Nephron progenitor cell (in vitro differentiated cells): ENCODE measurements around the gene NFKB1.

Source experiments
- DNase-seq: peaks from one replicate; pipeline ENCODE4 v3.0.0; 2021
- H3K27ac Mint-ChIP-seq: 2 replicates; pipeline ENCODE4 v1.8.0; 2021; ENCODE audit warnings: mild to moderate bottlenecking, moderate library complexity, mixed read lengths
- H3K27me3 Mint-ChIP-seq: 2 replicates; pipeline ENCODE4 v1.8.0; 2021; ENCODE audit warnings: mild to moderate bottlenecking, low read depth, mixed read lengths; ENCODE audit not compliant: poor library complexity
- H3K36me3 Mint-ChIP-seq: 2 replicates; pipeline ENCODE4 v1.8.0; 2021; ENCODE audit warnings: low read depth, mixed read lengths
- H3K4me1 Mint-ChIP-seq: 2 replicates; pipeline ENCODE4 v1.8.0; 2021; ENCODE audit warnings: mixed read lengths
- H3K4me3 Mint-ChIP-seq: 2 replicates; pipeline ENCODE4 v1.8.0; 2021; ENCODE audit warnings: mild to moderate bottlenecking, moderate library complexity, mixed read lengths
- H3K9me3 Mint-ChIP-seq: 2 replicates; pipeline ENCODE4 v1.8.0; 2021; ENCODE audit warnings: mild to moderate bottlenecking, moderate library complexity, mixed read lengths
- CTCF ChIP-seq: fragments of 200-600 bp; sonication (generic); IDR thresholded peaks from 2 replicates; pipeline ENCODE4 v1.5.0; 2021; ENCODE audit warnings: antibody characterized with exemption

NFKB1 gene

DNA sequence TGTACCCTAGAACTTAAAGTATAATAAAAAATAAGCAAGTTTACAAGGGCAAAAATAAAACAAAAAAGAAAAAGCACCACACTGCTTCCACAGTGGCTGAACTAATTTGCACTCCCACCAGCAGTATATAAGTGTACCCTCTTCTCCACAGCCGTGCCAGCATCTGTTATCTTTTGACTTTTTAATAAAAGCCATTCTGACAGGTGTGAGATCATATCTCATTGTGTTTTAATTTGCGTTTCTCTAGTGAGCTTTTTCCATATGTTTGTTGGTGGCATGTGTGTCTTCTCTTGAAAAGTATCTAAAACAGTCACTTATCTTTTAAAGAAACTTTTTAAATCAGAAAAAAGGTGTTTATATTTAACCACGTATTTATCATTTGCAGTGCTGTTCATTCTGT is 71.3 kb downstream of the NFKB1 start:
- Mint-ChIP-seq H3K36me3 (peaks cover 18% of the 10 kb centered on the region), H3K27ac (no peak overlapping the region), H3K4me3 (no peak overlapping the region), H3K27me3 (peaks cover 3% of the 10 kb centered on the region), H3K9me3 (peaks cover 5% of the 10 kb centered on the region), H3K4me1 (no peaks in the 10 kb centered on the region)
- no peak for TF ChIP-seq CTCF
- DNase-seq, result no peak

GRCh38 chr4:102574317-102574716 is 73.2 kb downstream of the NFKB1 start:
- peaks cover 3% of the 10 kb centered on the region for H3K27me3 Mint-ChIP-seq
- peaks cover 23% of the 10 kb centered on the region for H3K36me3 Mint-ChIP-seq
- no peak overlapping the region for H3K27ac Mint-ChIP-seq
- no peak for DNase-seq
- H3K4me3 Mint-ChIP-seq, result no peak overlapping the region
- H3K9me3 Mint-ChIP-seq, result peaks cover 5% of the 10 kb centered on the region
- no peak for TF ChIP-seq CTCF
- no peaks in the 10 kb centered on the region for H3K4me1 Mint-ChIP-seq

DNA sequence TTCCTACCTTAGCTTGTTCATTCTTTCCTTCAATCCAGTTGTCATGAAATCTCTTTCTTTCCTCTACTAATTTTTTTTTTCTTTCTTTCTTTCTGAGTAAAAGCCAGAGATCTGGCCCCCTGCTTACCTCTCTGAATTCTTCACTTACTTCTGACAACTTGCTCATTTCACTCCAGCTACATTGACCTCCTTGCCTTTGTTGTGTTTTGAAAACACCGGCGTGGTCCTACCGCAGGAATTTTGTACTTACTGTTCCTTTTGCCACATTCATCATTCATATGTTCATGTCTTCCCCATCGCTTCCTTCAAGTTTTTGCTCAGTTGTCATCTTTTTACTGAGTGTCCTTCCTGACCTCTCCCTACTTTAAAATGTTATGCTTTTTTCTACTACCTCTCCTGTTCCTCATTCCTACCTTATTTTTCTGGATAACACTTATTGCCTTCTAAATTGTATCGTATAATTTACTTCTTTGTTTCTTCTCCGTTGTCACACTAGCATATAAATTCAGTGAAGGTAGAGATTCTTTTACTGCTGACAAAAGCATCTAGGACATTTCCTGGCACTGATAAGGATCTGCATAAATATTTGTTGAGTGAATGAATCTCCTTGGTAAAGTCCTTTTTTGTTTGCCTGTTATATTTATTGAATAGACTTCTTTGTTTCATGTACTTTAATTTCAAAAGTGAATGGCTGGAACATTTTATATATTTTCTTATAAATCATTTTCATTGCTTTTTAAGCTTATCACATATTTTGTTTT is 74.4 kb downstream of the NFKB1 start:
- Mint-ChIP-seq H3K27ac (peak overlapping the region; percentile 3), H3K27me3 (peaks cover under 1% of the 10 kb centered on the region), H3K4me1 (peaks cover 6% of the 10 kb centered on the region), H3K36me3 (peaks cover 20% of the 10 kb centered on the region), H3K9me3 (peaks cover 2% of the 10 kb centered on the region), H3K4me3 (no peak overlapping the region)
- no peak for DNase-seq
- TF ChIP-seq CTCF, result no peak

DNA sequence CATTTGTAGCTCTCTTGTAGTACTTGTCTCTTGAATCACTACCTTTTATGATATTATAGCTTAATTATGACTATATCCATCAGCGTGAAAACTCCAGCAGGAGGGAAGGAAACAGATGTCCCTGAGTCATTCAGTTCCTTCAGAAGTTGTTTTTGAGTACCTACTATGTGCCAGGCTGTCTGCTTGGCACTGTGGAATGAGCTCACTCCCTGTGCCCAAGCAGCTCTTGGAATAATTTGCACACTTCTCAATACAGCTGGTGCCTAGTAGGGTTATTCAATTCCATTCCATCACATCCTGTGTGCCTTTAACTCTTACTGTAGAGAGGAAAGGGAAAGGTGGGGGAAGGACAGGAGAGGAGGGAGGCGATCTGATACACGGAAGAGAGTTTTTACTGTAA is 77.1 kb downstream of the NFKB1 start:
- H3K4me1 Mint-ChIP-seq, result peaks cover 8% of the 10 kb centered on the region
- no peak overlapping the region for H3K27ac Mint-ChIP-seq
- no peak for TF ChIP-seq CTCF
- no peak for DNase-seq
- H3K36me3 Mint-ChIP-seq, result peaks cover 11% of the 10 kb centered on the region
- H3K4me3 Mint-ChIP-seq, result no peak overlapping the region
- no peaks in the 10 kb centered on the region for H3K27me3 Mint-ChIP-seq
- H3K9me3 Mint-ChIP-seq, result no peaks in the 10 kb centered on the region

DNA sequence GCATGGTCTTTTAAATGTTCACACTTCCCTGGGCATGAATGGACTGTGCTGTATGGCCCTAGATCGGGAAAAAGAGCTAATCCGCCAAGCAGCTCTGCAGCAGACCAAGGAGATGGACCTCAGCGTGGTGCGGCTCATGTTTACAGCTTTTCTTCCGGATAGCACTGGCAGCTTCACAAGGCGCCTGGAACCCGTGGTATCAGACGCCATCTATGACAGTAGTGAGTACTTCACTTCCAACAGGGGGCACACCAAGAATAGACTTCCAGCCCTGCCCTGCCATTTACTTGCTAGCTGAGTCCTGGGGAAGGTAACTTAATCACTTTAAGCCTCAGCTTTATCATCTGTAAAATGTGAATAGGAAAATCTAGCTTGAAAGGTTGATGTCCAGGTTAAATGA is 77.7 kb downstream of the NFKB1 start:
- peaks cover 6% of the 10 kb centered on the region for H3K36me3 Mint-ChIP-seq
- no peak overlapping the region for H3K4me3 Mint-ChIP-seq

More for the DNA sequence above, 77.7 kb downstream of the NFKB1 start:
- no peak for TF ChIP-seq CTCF
- DNase-seq, result peak; percentile 22
- H3K9me3 Mint-ChIP-seq, result no peaks in the 10 kb centered on the region
- H3K27ac Mint-ChIP-seq, result no peak overlapping the region
- peaks cover 8% of the 10 kb centered on the region for H3K4me1 Mint-ChIP-seq
- H3K27me3 Mint-ChIP-seq, result no peaks in the 10 kb centered on the region
